K562 (cell line): ENCODE measurements around the gene GGT5. TPM values are rescaled to one million over a fixed set of nuclear protein-coding genes. Genes with fewer than 3 reads are reported as not detected.
"Not testable (repeated sequence)": the region's sequence is repeated elsewhere in the genome, so short reads cannot be mapped to it uniquely, and the experiment has no call there.

ENCODE experiments used
- ATAC-seq: fragments of 200-7000 bp; cut with Tn5 transposase; 3 replicates; pipeline ENCODE4 v1.9.1; 2020; ENCODE audit warnings: moderate library complexity
- BruUV-seq: library from RNA; stranded (reverse); fragments of 400-500 nt; replicated peaks from 2 replicates; lab custom pipeline; 2021; lab: Mats Ljungman, UMichigan
- CTCF ChIA-PET: fragments of 300-600 bp; formaldehyde crosslinking; extraction: SDS; loops from one replicate; lab custom pipeline; 2021; ENCODE audit warnings: low intra/inter-chr PET ratio; lab: Yijun Ruan, JAX
- POLR2A ChIA-PET: fragments of 300-600, 350-650 bp; sonication (Branson Sonifier 250); formaldehyde crosslinking; extraction: SDS; loops from one replicate; lab custom pipeline; 2021; ENCODE audit warnings: antibody characterized with exemption, inconsistent platforms; lab: Yijun Ruan, JAX
- DNase-seq, 4 experiments: peaks; one replicate each; pipeline versions ENCODE4 v3.0.0 to v3.0.0-alpha.2; 2011 to 2018; ENCODE audit warnings: low spot score in 3 of 4, mixed read lengths in 3 of 4; ENCODE audit errors: extremely low read depth in 1 of 4
- FAIRE-seq: peaks from 2 replicates; lab custom pipeline; 2011; peaks lifted over from hg19 to GRCh38; lab: Jason Lieb, UNC
- H2AFZ ChIP-seq: 2 replicates; pipeline ENCODE4 v1.6.0; 2011; ENCODE audit warnings: low read depth, low read length, control low read depth, inconsistent platforms
- H3K27ac ChIP-seq: fragments of 200-600 bp; 3 replicates; pipeline ENCODE4 v1.8.0; 2011; ENCODE audit warnings: low read depth, mild to moderate bottlenecking, control low read depth, inconsistent platforms, low read length, moderate library complexity, mixed read lengths; ENCODE audit errors: extremely low read depth
- H3K27me3 ChIP-seq, 2 experiments: fragments of 300-600 bp in 1 of 2; 2 replicates in 1 of 2; 3 replicates in 1 of 2; pipeline versions ENCODE4 v1.6.0 to v1.8.0; 2011; ENCODE audit warnings: inconsistent platforms in 2 of 2, low read length in 2 of 2, mild to moderate bottlenecking in 1 of 2, mixed read lengths in 1 of 2, moderate library complexity in 1 of 2; ENCODE audit not compliant: control insufficient read depth in 2 of 2, insufficient read depth in 2 of 2
- H3K36me3 ChIP-seq: fragments of 300-600 bp; 3 replicates; pipeline ENCODE4 v1.8.0; 2011; ENCODE audit warnings: mild to moderate bottlenecking, low read length, inconsistent platforms; ENCODE audit not compliant: control insufficient read depth, insufficient read depth
- H3K4me1 ChIP-seq, 2 experiments: fragments of 200-600 bp in 1 of 2; replicated peaks in 1 of 2; 2 replicates in 1 of 2; 3 replicates in 1 of 2; pipeline versions ENCODE4 v1.5.1 to v1.8.0; 2011; ENCODE audit warnings: inconsistent platforms in 2 of 2, low read length in 2 of 2, mild to moderate bottlenecking in 1 of 2, mixed read lengths in 1 of 2, moderate library complexity in 1 of 2; ENCODE audit not compliant: control insufficient read depth in 2 of 2, insufficient read depth in 2 of 2
- H3K4me2 ChIP-seq: 2 replicates; pipeline ENCODE4 v1.6.1; 2011; ENCODE audit warnings: low read length, control low read depth, inconsistent platforms, mixed read lengths; ENCODE audit not compliant: insufficient read depth
- H3K4me3 ChIP-seq: fragments of 200-600 bp; sonication (generic), shearing (Covaris generic); 2 replicates; pipeline ENCODE4 v1.5.1; 2016; ENCODE audit warnings: control low read depth, inconsistent platforms
- H3K79me2 ChIP-seq: fragments of 200-600 bp; 3 replicates; pipeline ENCODE4 v1.8.0; 2011; ENCODE audit warnings: low read length, inconsistent platforms; ENCODE audit not compliant: control insufficient read depth, insufficient read depth
- H3K9ac ChIP-seq, 2 experiments: 2 replicates each; pipeline versions ENCODE4 v1.6.0 to v1.6.1; 2011; ENCODE audit warnings: low read depth in 2 of 2, low read length in 2 of 2, control low read depth in 1 of 2, inconsistent platforms in 1 of 2, mild to moderate bottlenecking in 1 of 2, mixed read lengths in 1 of 2; ENCODE audit not compliant: insufficient read depth in 1 of 2
- H3K9me1 ChIP-seq: one replicate; pipeline ENCODE4 v1.6.0; 2011; ENCODE audit warnings: inconsistent platforms, mild to moderate bottlenecking, low read length, moderate library complexity; ENCODE audit not compliant: control insufficient read depth, insufficient read depth
- H3K9me3 ChIP-seq: replicated peaks from 2 replicates; pipeline ENCODE4 v1.5.1; 2011; ENCODE audit warnings: low read depth, low read length, inconsistent platforms; ENCODE audit not compliant: control insufficient read depth, insufficient read depth
- H4K20me1 ChIP-seq: replicated peaks from 2 replicates; pipeline ENCODE4 v1.6.1; 2011; ENCODE audit warnings: low read length, inconsistent platforms, mixed read lengths; ENCODE audit not compliant: control insufficient read depth, insufficient read depth
- WGBS: fragments of 100-300 bp; shearing (Covaris generic); methylation state at CpG from one replicate; pipeline ENCODE4 v1.1.6; 2016; ENCODE audit warnings: low coverage, mixed read lengths; ENCODE audit not compliant: insufficient coverage; ENCODE audit errors: missing lambda C conversion rate; 5-methylcytosine and 5-hydroxymethylcytosine counted together
- in situ Hi-C: fragments of 300-500 bp; cut with MboI; formaldehyde crosslinking; loops from 4 replicates; pipeline ENCODE4 v1.15.0; 2018; ENCODE audit warnings: inconsistent platforms, mixed read lengths
- intact Hi-C: fragments of 100-400 bp; cut with micrococcal nuclease; formaldehyde crosslinking; loops from 2 replicates; pipeline ENCODE4 v1.14.2; 2022
- polyA plus RNA-seq, 8 experiments: library from polyadenylated mRNA; depleted of rRNA in 4 of 8; stranded (reverse) in 5 of 8; unstranded in 3 of 8; fragments of >200 nt; fragmentation: Nextera tagmentation in 2 of 8; fragmentation: Illumina TruSeq in 1 of 8; extraction: Ambion mirVana in 2 of 8; extraction: Trizol in 1 of 8; gene quantifications; 2 replicates each; pipeline versions ENCODE4 v1.2.1 to v1.2.3, GENCODE V29; 2011 to 2014; ENCODE audit warnings: inconsistent platforms in 1 of 8, missing spikeins in 1 of 8
- total RNA-seq, 7 experiments: library from RNA; depleted of rRNA in 6 of 7; stranded (reverse); fragments of >200 nt in 6 of 7; fragmentation: Illumina TruSeq in 2 of 7; extraction: Trizol in 2 of 7; gene quantifications; 2 replicates each; pipeline versions ENCODE4 v1.2.1 to v1.2.3, GENCODE V29; 2011 to 2021; ENCODE audit warnings: low replicate concordance in 1 of 7

GGT5 gene
- total and polyA plus RNA-seq, 9 of the 15 experiments (the other 6 are each of a cell fraction or from before 2014, with no cell fraction given) = 0.07 to 0.69 (median 0.18) TPM; not detected in 4

DNA sequence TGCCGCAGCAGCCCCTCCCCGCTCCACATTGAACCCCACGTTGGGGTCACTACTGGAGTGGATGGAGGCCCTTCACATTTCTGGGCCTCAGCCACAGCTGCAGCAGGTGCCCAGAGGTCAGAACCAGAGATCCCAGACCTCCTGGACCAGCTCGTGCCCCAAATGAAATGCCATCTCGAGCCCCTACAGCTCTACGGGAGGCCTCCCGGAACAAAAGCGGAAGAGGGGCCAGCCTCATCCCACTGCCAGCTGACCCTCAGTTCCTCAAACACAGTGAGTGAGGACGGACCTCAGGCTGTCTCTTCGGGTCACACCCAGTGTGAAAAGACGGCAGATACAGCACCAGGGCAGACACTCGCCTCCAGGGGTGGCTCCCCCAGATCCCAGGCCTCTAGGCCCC, 8.2 kb upstream of the GGT5 start:
- H3K9ac ChIP-seq, H2AFZ ChIP-seq, intact Hi-C loops, H4K20me1 ChIP-seq, DNase-seq, BruUV-seq, H3K4me2 ChIP-seq, POLR2A ChIA-PET, H3K4me3 ChIP-seq, CTCF ChIA-PET, H3K27me3 ChIP-seq, H3K4me1 ChIP-seq, H3K9me1 ChIP-seq, FAIRE-seq, H3K79me2 ChIP-seq, H3K36me3 ChIP-seq, ATAC-seq, H3K9me3 ChIP-seq, H3K27ac ChIP-seq: not testable (repeated sequence)
- in situ Hi-C loops = loop anchor here (5.0 to 25.0 kb wide), 3 partner anchors 1316 to 1788 kb away; partner anchors contain the start of gene GGTLC2
- 68% methylated on average over 6 of the region's 12 CpGs for WGBS

DNA sequence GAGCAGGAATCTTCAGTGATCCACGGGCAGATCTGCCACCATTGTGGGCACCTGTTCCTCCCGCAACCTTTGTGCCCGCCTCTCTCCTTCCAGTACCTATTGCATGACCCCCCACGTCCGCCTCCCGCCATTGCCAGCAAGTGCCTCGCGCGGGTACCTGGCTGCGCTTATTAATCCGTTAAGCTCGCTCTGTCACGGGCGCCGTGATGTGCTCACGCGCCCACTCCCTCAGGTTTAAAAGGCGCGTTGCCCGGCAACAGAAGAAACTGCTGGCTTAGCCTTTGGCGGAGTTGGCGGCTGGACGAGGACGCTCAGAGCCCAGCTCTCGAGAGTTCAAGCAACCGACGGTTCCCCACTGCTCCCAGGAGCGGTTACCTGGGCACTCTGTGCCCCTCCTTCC, 6.4 kb upstream of the GGT5 start:
- H3K79me2 ChIP-seq, H3K9me3 ChIP-seq, H4K20me1 ChIP-seq, H3K36me3 ChIP-seq, H2AFZ ChIP-seq, H3K9me1 ChIP-seq, BruUV-seq, H3K9ac ChIP-seq, H3K4me1 ChIP-seq, DNase-seq, ATAC-seq, H3K4me2 ChIP-seq, intact Hi-C loops, FAIRE-seq, H3K4me3 ChIP-seq, H3K27ac ChIP-seq, POLR2A ChIA-PET, H3K27me3 ChIP-seq: not testable (repeated sequence)
- CTCF ChIA-PET = interaction anchor here (0.6 kb wide), 1 partner anchor 11 kb away, joined by 3 read pairs; no protein-coding TSS in a partner anchor
- in situ Hi-C loops = loop anchor here (5.0 to 25.0 kb wide), 3 partner anchors 1314 to 1786 kb away; partner anchors contain the start of gene GGTLC2
- WGBS = no CpG with 5 or more reads among the region's 28 CpGs

GRCh38 chr22:24249413-24249812, 4.5 kb upstream of the GGT5 start:
- H3K4me2 ChIP-seq, H3K9me1 ChIP-seq, POLR2A ChIA-PET, H3K36me3 ChIP-seq, BruUV-seq, H4K20me1 ChIP-seq, CTCF ChIA-PET, H3K4me3 ChIP-seq, H3K9ac ChIP-seq, H2AFZ ChIP-seq, intact Hi-C loops, H3K79me2 ChIP-seq, H3K27ac ChIP-seq, FAIRE-seq, H3K27me3 ChIP-seq, ATAC-seq, DNase-seq, H3K9me3 ChIP-seq, in situ Hi-C loops: not testable (repeated sequence)
- peaks cover 0 to 16% of the 10 kb centered on the region in 2 experiments; a peak in 2 of 5 replicates for H3K4me1 ChIP-seq
- no CpG with 5 or more reads among the region's 8 CpGs for WGBS

- POLR2A ChIA-PET, H3K27ac ChIP-seq, H3K79me2 ChIP-seq, H3K9me1 ChIP-seq, DNase-seq, H3K9me3 ChIP-seq, ATAC-seq, H3K27me3 ChIP-seq, intact Hi-C loops, CTCF ChIA-PET, H4K20me1 ChIP-seq, H3K9ac ChIP-seq, H3K36me3 ChIP-seq, in situ Hi-C loops, FAIRE-seq, H2AFZ ChIP-seq, BruUV-seq, H3K4me3 ChIP-seq, H3K4me2 ChIP-seq: not testable (repeated sequence)
- H3K4me1 ChIP-seq = peaks cover 0 to 23% of the 10 kb centered on the region in 2 experiments; a peak in 2 of 5 replicates
- WGBS = 26% methylated on average over 4 of the region's 15 CpGs
These were observed 3.7 kb upstream of the GGT5 start for GRCh38 chr22:24248611-24249010.
